Astrocyte (in vitro differentiated cells and primary cell): ENCODE results near the gene TRIM14. TPM values are rescaled to one million over a fixed set of nuclear protein-coding genes. Genes with fewer than 3 reads are reported as not detected.

Source experiments
- DNase-seq: peaks from one replicate; pipeline ENCODE4 v3.0.0-alpha.2; 2010; ENCODE audit warnings: low read depth
- FAIRE-seq: peaks from 2 replicates; lab custom pipeline; 2011; peaks lifted over from hg19 to GRCh38; lab: Jason Lieb, UNC
- H2AFZ ChIP-seq: 2 replicates; pipeline ENCODE4 v1.6.0; 2012; ENCODE audit warnings: low read depth, low read length, inconsistent platforms
- H3K27ac ChIP-seq: 2 replicates; pipeline ENCODE4 v1.5.1; 2011; ENCODE audit warnings: low read depth, low read length, inconsistent platforms
- H3K27me3 ChIP-seq: 2 replicates; pipeline ENCODE4 v1.6.0; 2011; ENCODE audit warnings: low read length, inconsistent platforms; ENCODE audit not compliant: insufficient read depth
- H3K36me3 ChIP-seq: 2 replicates; pipeline ENCODE4 v1.5.1; 2011; ENCODE audit warnings: low read length, inconsistent platforms; ENCODE audit not compliant: insufficient read depth
- H3K4me1 ChIP-seq: 2 replicates; pipeline ENCODE4 v1.5.1; 2011; ENCODE audit warnings: low read length, inconsistent platforms; ENCODE audit not compliant: insufficient read depth
- H3K4me2 ChIP-seq: 2 replicates; pipeline ENCODE4 v1.6.0; 2012; ENCODE audit warnings: low read length, inconsistent platforms
- H3K4me3 ChIP-seq: 2 replicates; pipeline ENCODE4 v1.5.1; 2011; ENCODE audit warnings: low read depth, mild to moderate bottlenecking, low read length, inconsistent platforms; ENCODE audit not compliant: insufficient read depth
- H3K79me2 ChIP-seq: 2 replicates; pipeline ENCODE4 v1.6.0; 2012; ENCODE audit warnings: mild to moderate bottlenecking, low read length, inconsistent platforms; ENCODE audit not compliant: insufficient read depth
- H3K9ac ChIP-seq: 2 replicates; pipeline ENCODE4 v1.6.0; 2012; ENCODE audit warnings: mild to moderate bottlenecking, low read length, inconsistent platforms
- H3K9me3 ChIP-seq: 2 replicates; pipeline ENCODE4 v1.5.1; 2012; ENCODE audit warnings: low read depth, mild to moderate bottlenecking, low read length, inconsistent platforms; ENCODE audit not compliant: insufficient read depth
- H4K20me1 ChIP-seq: 2 replicates; pipeline ENCODE4 v1.6.0; 2012; ENCODE audit warnings: low read length, inconsistent platforms; ENCODE audit not compliant: insufficient read depth
- H3K27ac Mint-ChIP-seq: one replicate; pipeline ENCODE4 v1.8.0; 2021; ENCODE audit warnings: mild to moderate bottlenecking, mixed read lengths; ENCODE audit not compliant: unreplicated experiment
- H3K27me3 Mint-ChIP-seq: one replicate; pipeline ENCODE4 v1.8.0; 2021; ENCODE audit warnings: low read depth, mixed read lengths; ENCODE audit not compliant: unreplicated experiment
- H3K36me3 Mint-ChIP-seq: one replicate; pipeline ENCODE4 v1.8.0; 2021; ENCODE audit warnings: low read depth, mixed read lengths; ENCODE audit not compliant: unreplicated experiment
- H3K4me1 Mint-ChIP-seq: one replicate; pipeline ENCODE4 v1.8.0; 2021; ENCODE audit warnings: low read depth, mixed read lengths; ENCODE audit not compliant: unreplicated experiment
- H3K4me3 Mint-ChIP-seq: one replicate; pipeline ENCODE4 v1.8.0; 2021; ENCODE audit warnings: mild to moderate bottlenecking, moderate library complexity, mixed read lengths; ENCODE audit not compliant: unreplicated experiment
- H3K9me3 Mint-ChIP-seq: one replicate; pipeline ENCODE4 v1.8.0; 2021; ENCODE audit warnings: mild to moderate bottlenecking, mixed read lengths; ENCODE audit not compliant: unreplicated experiment
- EZH2 ChIP-seq: IDR thresholded peaks from 2 replicates; pipeline ENCODE4 v1.6.1; 2012; ENCODE audit warnings: mild to moderate bottlenecking, low read length, inconsistent platforms; ENCODE audit not compliant: insufficient read depth
- total RNA-seq: library from RNA; stranded (reverse); gene quantifications from 2 replicates; pipeline ENCODE4 v1.2.1, GENCODE V29; 2021
- TF ChIP-seq, protein P1 (sequence below): IDR thresholded peaks from 2 replicates; pipeline ENCODE4 v1.5.1; 2011; ENCODE audit warnings: low read depth, mild to moderate bottlenecking, inconsistent platforms, low read length, moderate library complexity; ENCODE audit not compliant: insufficient read depth

TRIM14 gene
- total RNA-seq, 1 donor from 2014 or later: 34.1 TPM

DNA sequence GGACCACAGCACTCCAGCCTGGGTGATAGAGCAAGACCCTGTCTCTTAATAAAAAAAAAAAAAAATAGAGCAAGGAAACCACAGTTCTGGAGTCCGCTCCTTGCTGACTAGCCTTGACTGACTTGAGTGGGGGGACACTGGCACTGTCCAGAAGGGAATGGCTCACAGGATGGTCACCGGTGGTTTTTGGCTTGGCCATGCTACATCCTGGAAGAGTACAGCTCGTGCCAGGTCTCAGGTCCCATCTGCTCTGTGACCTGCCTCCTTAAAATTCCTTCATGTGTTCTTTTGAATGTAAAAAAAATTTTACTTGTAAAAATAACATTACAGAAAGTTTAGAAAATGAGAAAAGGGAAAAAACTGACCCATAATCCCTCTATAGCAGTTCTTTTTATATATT is 56.9 kb downstream of the TRIM14 start:
- Histone ChIP-seq H4K20me1 (peaks cover 60% of the 10 kb centered on the region), H3K79me2 (peaks cover 23% of the 10 kb centered on the region), H3K27ac (no peak overlapping the region), H3K4me3 (no peak overlapping the region), H3K36me3 (peaks cover 23% of the 10 kb centered on the region), H3K27me3 (no peaks in the 10 kb centered on the region), H3K9ac (no peak overlapping the region), H3K4me1 (peaks cover 8% of the 10 kb centered on the region), H2AFZ (no peak overlapping the region), H3K9me3 (no peaks in the 10 kb centered on the region), H3K4me2 (no peak overlapping the region)
- no peaks in the 10 kb centered on the region for H3K27me3 Mint-ChIP-seq
- H3K4me1 Mint-ChIP-seq: no peaks in the 10 kb centered on the region
- no peak for DNase-seq
- H3K4me3 Mint-ChIP-seq: no peak overlapping the region
- H3K9me3 Mint-ChIP-seq: no peaks in the 10 kb centered on the region
- no peak overlapping the region for H3K27ac Mint-ChIP-seq
- TF ChIP-seq, protein P1, sequence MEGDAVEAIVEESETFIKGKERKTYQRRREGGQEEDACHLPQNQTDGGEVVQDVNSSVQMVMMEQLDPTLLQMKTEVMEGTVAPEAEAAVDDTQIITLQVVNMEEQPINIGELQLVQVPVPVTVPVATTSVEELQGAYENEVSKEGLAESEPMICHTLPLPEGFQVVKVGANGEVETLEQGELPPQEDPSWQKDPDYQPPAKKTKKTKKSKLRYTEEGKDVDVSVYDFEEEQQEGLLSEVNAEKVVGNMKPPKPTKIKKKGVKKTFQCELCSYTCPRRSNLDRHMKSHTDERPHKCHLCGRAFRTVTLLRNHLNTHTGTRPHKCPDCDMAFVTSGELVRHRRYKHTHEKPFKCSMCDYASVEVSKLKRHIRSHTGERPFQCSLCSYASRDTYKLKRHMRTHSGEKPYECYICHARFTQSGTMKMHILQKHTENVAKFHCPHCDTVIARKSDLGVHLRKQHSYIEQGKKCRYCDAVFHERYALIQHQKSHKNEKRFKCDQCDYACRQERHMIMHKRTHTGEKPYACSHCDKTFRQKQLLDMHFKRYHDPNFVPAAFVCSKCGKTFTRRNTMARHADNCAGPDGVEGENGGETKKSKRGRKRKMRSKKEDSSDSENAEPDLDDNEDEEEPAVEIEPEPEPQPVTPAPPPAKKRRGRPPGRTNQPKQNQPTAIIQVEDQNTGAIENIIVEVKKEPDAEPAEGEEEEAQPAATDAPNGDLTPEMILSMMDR: no peak
- TF ChIP-seq EZH2: no peak
- peaks cover 30% of the 10 kb centered on the region for H3K36me3 Mint-ChIP-seq
- FAIRE-seq: no peak

DNA sequence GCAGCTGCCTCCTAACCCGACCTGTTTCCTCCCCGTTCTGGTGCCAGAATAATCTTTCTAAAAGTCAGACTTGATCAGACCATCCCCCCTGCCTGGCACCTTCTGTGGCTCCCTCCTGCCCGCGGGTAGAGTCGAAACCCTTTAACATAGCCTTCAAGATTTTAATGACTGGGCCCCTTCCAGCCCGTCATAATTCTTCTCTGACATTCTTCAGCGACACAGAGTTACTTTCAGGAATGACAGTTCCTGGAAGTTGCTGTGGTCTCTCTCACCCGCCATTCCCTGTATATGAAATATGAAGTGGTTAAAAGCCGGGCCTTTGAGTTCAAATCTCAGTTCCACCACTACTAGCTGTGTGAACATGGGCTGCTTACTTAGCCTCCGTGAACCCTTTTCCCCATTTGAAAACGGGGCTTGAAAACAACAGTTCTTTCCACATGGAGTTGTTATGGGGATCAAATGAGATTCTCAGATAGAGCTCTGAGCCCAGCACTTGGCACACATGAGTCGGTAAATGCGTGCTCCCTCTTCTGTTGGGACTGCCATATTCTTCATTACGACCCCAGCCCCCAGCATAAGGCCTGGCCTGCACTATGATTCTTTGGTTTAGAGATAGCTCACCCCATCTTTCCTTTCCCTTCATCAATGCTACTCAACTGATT is 61.8 kb downstream of the TRIM14 start:
- peaks cover 4% of the 10 kb centered on the region for H3K36me3 ChIP-seq
- H3K4me3 Mint-ChIP-seq: peak overlapping the region; percentile 100
- peak overlapping the region; percentile 99 for H3K27ac Mint-ChIP-seq
- peaks cover 3% of the 10 kb centered on the region for H3K4me1 ChIP-seq
- H3K4me2 ChIP-seq: peak overlapping the region; percentile 88
- H3K27me3 Mint-ChIP-seq: peaks cover 2% of the 10 kb centered on the region
- H3K9me3 ChIP-seq: no peaks in the 10 kb centered on the region
- H3K27me3 ChIP-seq: no peaks in the 10 kb centered on the region
- H3K9ac ChIP-seq: peak overlapping the region; percentile 96
- no peaks in the 10 kb centered on the region for H3K9me3 Mint-ChIP-seq
- peak overlapping the region; percentile 71 for H2AFZ ChIP-seq
- peak overlapping the region; percentile 85 for H3K27ac ChIP-seq
- DNase-seq (peak; percentile 12), FAIRE-seq (no peak)
- peaks cover 26% of the 10 kb centered on the region for H3K79me2 ChIP-seq
- H4K20me1 ChIP-seq: peaks cover 43% of the 10 kb centered on the region
- H3K4me1 Mint-ChIP-seq: no peaks in the 10 kb centered on the region
- peak overlapping the region; percentile 91 for H3K4me3 ChIP-seq
- TF ChIP-seq EZH2: no peak
- TF ChIP-seq, protein P1: no peak
- peaks cover 9% of the 10 kb centered on the region for H3K36me3 Mint-ChIP-seq
